ENCODE measurements around the gene SUGCT. TPM values are rescaled to one million over a fixed set of nuclear protein-coding genes. Genes with fewer than 3 reads are reported as not detected.

The SUGCT gene
- total RNA-seq, 1 experiment from 2014 or later = 17.1 TPM

- Histone ChIP-seq H3K4me1 (replicated peaks) (peaks cover 14% of the 10 kb centered on the region), H3K27me3 (replicated peaks) (no peaks in the 10 kb centered on the region), H3K9me3 (replicated peaks) (no peaks in the 10 kb centered on the region), H3K4me3 (no peak overlapping the region), H3K36me3 (no peaks in the 10 kb centered on the region), H3K27ac (no peak overlapping the region)
- DNase-seq (ENCODE audit: low read depth in 1 of 2, low spot score in 2 of 2) = peak in 1 of 2 experiments; percentile 38
These were observed 171.8 kb downstream of the SUGCT start for GRCh38 chr7:40306596-40306995.

- Histone ChIP-seq H3K4me1 (replicated peaks) (peaks cover 14% of the 10 kb centered on the region), H3K27ac (no peak overlapping the region), H3K27me3 (replicated peaks) (no peaks in the 10 kb centered on the region), H3K4me3 (no peak overlapping the region), H3K9me3 (replicated peaks) (no peaks in the 10 kb centered on the region), H3K36me3 (no peaks in the 10 kb centered on the region)
- no peak for DNase-seq (ENCODE audit: low read depth in 1 of 2, low spot score in 2 of 2)
These were observed 175.5 kb downstream of the SUGCT start for GRCh38 chr7:40310258-40310657.

DNA sequence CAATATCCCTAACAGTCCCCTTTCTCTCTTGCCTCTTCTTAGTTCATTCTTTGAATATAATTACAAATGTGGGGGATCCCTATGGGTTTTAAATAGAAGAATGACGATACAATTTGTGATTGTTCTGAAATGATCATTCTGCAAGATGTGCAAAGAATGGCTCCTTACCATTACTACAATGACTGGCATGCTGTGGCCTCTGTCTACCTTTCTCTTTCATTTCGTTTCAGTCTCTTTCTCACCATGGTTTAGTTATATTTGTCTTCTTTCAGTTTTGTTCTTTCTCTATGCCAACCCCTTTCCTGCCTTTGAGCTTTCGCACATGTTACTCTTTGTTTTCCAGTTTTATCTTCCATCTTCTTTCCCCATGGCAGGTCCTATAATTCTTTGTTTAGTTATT, 176.5 kb downstream of the SUGCT start:
- DNase-seq (ENCODE audit: low read depth in 1 of 2, low spot score in 2 of 2) = no peak
- no peak overlapping the region for H3K27ac ChIP-seq
- H3K27me3 ChIP-seq (replicated peaks) = no peaks in the 10 kb centered on the region
- H3K9me3 ChIP-seq (replicated peaks) = no peaks in the 10 kb centered on the region
- H3K4me3 ChIP-seq = no peak overlapping the region
- peaks cover 10% of the 10 kb centered on the region for H3K4me1 ChIP-seq (replicated peaks)
- no peaks in the 10 kb centered on the region for H3K36me3 ChIP-seq

- Histone ChIP-seq H3K4me3 (no peak overlapping the region), H3K9me3 (replicated peaks) (no peaks in the 10 kb centered on the region), H3K27ac (no peak overlapping the region), H3K4me1 (replicated peaks) (no peaks in the 10 kb centered on the region), H3K36me3 (no peaks in the 10 kb centered on the region), H3K27me3 (replicated peaks) (no peaks in the 10 kb centered on the region)
- no peak for DNase-seq (ENCODE audit: low read depth in 1 of 2, low spot score in 2 of 2)
These were observed 180.5 kb downstream of the SUGCT start for GRCh38 chr7:40315277-40315676.

- no peak for DNase-seq (ENCODE audit: low read depth in 1 of 2, low spot score in 2 of 2)
- H3K4me1 ChIP-seq (replicated peaks) = no peaks in the 10 kb centered on the region
- H3K27ac ChIP-seq = no peak overlapping the region
- H3K9me3 ChIP-seq (replicated peaks) = no peaks in the 10 kb centered on the region
- no peaks in the 10 kb centered on the region for H3K27me3 ChIP-seq (replicated peaks)
- no peak overlapping the region for H3K4me3 ChIP-seq
- no peaks in the 10 kb centered on the region for H3K36me3 ChIP-seq
These were observed 181.4 kb downstream of the SUGCT start for GRCh38 chr7:40316176-40316575.

DNA sequence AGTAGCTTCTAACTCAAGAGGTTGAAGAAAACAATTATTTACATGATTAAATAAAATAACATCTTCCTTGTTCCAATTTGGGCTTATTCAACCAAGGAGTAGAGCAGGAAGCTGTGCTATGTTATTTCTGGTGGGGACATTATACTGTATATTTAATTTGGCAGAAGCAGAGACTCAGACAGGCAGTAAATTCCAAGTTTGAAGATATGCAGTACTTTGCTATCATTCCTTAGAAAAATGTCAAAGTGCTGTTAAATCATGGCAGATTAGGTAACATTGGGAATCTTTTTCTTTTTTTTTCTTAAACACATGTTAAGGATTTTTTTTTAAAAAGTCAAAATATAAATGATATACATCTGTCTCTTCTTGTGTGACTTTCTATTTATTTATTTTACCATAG, 190.1 kb downstream of the SUGCT start:
- H3K36me3 ChIP-seq = no peaks in the 10 kb centered on the region
- DNase-seq (ENCODE audit: low read depth in 1 of 2, low spot score in 2 of 2) = no peak
- H3K9me3 ChIP-seq (replicated peaks) = no peaks in the 10 kb centered on the region
- 0 out of 2 replicates have a peak, but pooled peaks cover 3% of the 10 kb centered on the region for H3K4me1 ChIP-seq (replicated peaks)
- no peaks in the 10 kb centered on the region for H3K27me3 ChIP-seq (replicated peaks)
- H3K4me3 ChIP-seq = no peak overlapping the region
- no peak overlapping the region for H3K27ac ChIP-seq

GRCh38 chr7:40327113-40327512, 192.3 kb downstream of the SUGCT start:
- 0 out of 2 replicates have a peak, but pooled peaks cover 4% of the 10 kb centered on the region for H3K4me1 ChIP-seq (replicated peaks)

DNA sequence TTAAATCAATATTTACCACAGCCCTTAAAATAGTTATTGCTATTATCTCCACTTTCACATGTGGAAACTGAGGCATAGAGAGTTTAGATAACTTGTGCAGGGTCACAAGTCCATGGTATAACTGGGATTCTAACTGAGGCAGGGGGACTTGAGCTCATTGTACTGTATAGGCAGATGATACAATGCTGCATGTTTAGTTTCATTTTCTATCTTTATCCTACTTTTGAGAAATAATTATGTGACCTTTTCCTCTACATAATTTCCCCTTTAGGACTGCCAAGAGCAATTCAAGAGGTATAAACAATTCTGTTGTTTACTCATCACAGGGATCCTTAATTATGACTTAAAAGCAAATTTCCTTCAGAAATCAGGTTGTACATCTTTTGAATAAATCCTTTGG, 193.1 kb downstream of the SUGCT start:
- H3K36me3 ChIP-seq = no peaks in the 10 kb centered on the region
- no peak overlapping the region for H3K27ac ChIP-seq
- no peaks in the 10 kb centered on the region for H3K9me3 ChIP-seq (replicated peaks)
- no peaks in the 10 kb centered on the region; the same call in 1 of the 2 replicates for H3K27me3 ChIP-seq (replicated peaks)
- no peak overlapping the region for H3K4me3 ChIP-seq
- no peak for DNase-seq (ENCODE audit: low read depth in 1 of 2, low spot score in 2 of 2)
- H3K4me1 ChIP-seq (replicated peaks) = 0 out of 2 replicates have a peak, but pooled peaks cover 4% of the 10 kb centered on the region

More at GRCh38 chr7:40327113-40327512, 192.3 kb downstream of the SUGCT start:
- H3K9me3 ChIP-seq (replicated peaks) = no peaks in the 10 kb centered on the region
- H3K36me3 ChIP-seq = no peaks in the 10 kb centered on the region
- no peaks in the 10 kb centered on the region; the same call in 1 of the 2 replicates for H3K27me3 ChIP-seq (replicated peaks)
- no peak for DNase-seq (ENCODE audit: low read depth in 1 of 2, low spot score in 2 of 2)
- no peak overlapping the region for H3K4me3 ChIP-seq
- H3K27ac ChIP-seq = no peak overlapping the region

DNA sequence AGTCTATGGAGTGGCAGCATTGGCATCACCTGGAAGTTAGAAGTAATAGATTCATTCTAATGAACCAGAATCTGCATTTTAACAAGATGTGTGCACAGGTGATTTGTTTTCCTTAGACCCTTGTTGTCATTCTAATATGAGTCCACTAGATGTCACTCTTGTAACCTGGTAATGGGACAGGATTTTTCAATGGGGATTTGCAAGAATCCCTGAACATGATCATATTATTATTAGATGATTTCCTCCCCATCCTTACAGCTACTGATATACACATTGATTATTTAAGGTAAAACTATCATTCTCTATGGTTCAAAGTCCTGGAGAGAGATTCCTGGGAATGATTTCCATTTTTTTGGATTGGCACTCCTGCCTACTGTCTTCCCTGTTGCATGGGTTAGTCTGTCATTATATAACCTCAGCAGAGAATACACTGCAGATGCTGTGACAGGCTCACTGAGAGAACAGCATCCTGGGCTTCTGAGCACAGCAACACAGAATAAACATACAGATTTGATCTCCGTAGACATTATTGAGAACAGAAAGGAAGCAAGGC, 194.9 kb downstream of the SUGCT start:
- Histone ChIP-seq H3K36me3 (no peaks in the 10 kb centered on the region), H3K27me3 (replicated peaks) (no peaks in the 10 kb centered on the region; the same call in 1 of the 2 replicates), H3K4me3 (no peak overlapping the region), H3K27ac (no peak overlapping the region), H3K9me3 (replicated peaks) (no peaks in the 10 kb centered on the region), H3K4me1 (replicated peaks) (0 out of 2 replicates have a peak, but pooled peaks cover 4% of the 10 kb centered on the region)
- peak in 1 of 2 experiments; percentile 65 for DNase-seq (ENCODE audit: low read depth in 1 of 2, low spot score in 2 of 2)

GRCh38 chr7:40330408-40330807, 195.6 kb downstream of the SUGCT start:
- Histone ChIP-seq H3K4me3 (no peak overlapping the region), H3K36me3 (no peaks in the 10 kb centered on the region), H3K27me3 (replicated peaks) (no peaks in the 10 kb centered on the region; the same call in 1 of the 2 replicates), H3K27ac (no peak overlapping the region), H3K9me3 (replicated peaks) (no peaks in the 10 kb centered on the region), H3K4me1 (replicated peaks) (0 out of 2 replicates have a peak, but pooled peaks cover 4% of the 10 kb centered on the region)
- DNase-seq (ENCODE audit: low read depth in 1 of 2, low spot score in 2 of 2) = no peak

GRCh38 chr7:40331915-40332314, 197.1 kb downstream of the SUGCT start:
- Histone ChIP-seq H3K4me1 (replicated peaks) (0 out of 2 replicates have a peak, but pooled peaks cover 4% of the 10 kb centered on the region), H3K27ac (no peak overlapping the region), H3K4me3 (no peak overlapping the region), H3K9me3 (replicated peaks) (no peaks in the 10 kb centered on the region), H3K27me3 (replicated peaks) (no peaks in the 10 kb centered on the region; the same call in 1 of the 2 replicates), H3K36me3 (no peaks in the 10 kb centered on the region)
- no peak for DNase-seq (ENCODE audit: low read depth in 1 of 2, low spot score in 2 of 2)

GRCh38 chr7:40332516-40332915, 197.7 kb downstream of the SUGCT start:
- H3K4me1 ChIP-seq (replicated peaks) = 0 out of 2 replicates have a peak, but pooled peaks cover 4% of the 10 kb centered on the region
- no peaks in the 10 kb centered on the region for H3K9me3 ChIP-seq (replicated peaks)
- no peaks in the 10 kb centered on the region; the same call in 1 of the 2 replicates for H3K27me3 ChIP-seq (replicated peaks)
- no peaks in the 10 kb centered on the region for H3K36me3 ChIP-seq
- no peak overlapping the region for H3K4me3 ChIP-seq
- no peak for DNase-seq (ENCODE audit: low read depth in 1 of 2, low spot score in 2 of 2)
- no peak overlapping the region for H3K27ac ChIP-seq

- DNase-seq (ENCODE audit: low read depth in 1 of 2, low spot score in 2 of 2) = no peak
- Histone ChIP-seq H3K4me3 (no peak overlapping the region), H3K27ac (no peak overlapping the region), H3K9me3 (replicated peaks) (no peaks in the 10 kb centered on the region), H3K36me3 (no peaks in the 10 kb centered on the region), H3K27me3 (replicated peaks) (no peaks in the 10 kb centered on the region; the same call in 1 of the 2 replicates), H3K4me1 (replicated peaks) (no peaks in the 10 kb centered on the region)
These were observed 207.0 kb downstream of the SUGCT start for GRCh38 chr7:40341836-40342235.

GRCh38 chr7:40346554-40346953, 211.7 kb downstream of the SUGCT start:
- no peaks in the 10 kb centered on the region for H3K9me3 ChIP-seq (replicated peaks)
- no peaks in the 10 kb centered on the region for H3K36me3 ChIP-seq
- no peak for DNase-seq (ENCODE audit: low read depth in 1 of 2, low spot score in 2 of 2)
- H3K4me1 ChIP-seq (replicated peaks) = no peaks in the 10 kb centered on the region
- no peak overlapping the region for H3K4me3 ChIP-seq
- no peak overlapping the region for H3K27ac ChIP-seq
- no peaks in the 10 kb centered on the region; the same call in 1 of the 2 replicates for H3K27me3 ChIP-seq (replicated peaks)
